GM12878 (cell line): ENCODE data around the gene ADAMTS6.

Experiments used
- CTCF ChIP-seq, 3 experiments: IDR thresholded peaks in 2 of 3; conservative IDR thresholded peaks in 1 of 3; 2 replicates each; pipeline ENCODE4 v1.5.1; 2011; ENCODE audit warnings: low read depth in 3 of 3, low read length in 3 of 3, mild to moderate bottlenecking in 3 of 3, control low read depth in 2 of 3, moderate library complexity in 2 of 3, inconsistent platforms in 1 of 3, mixed read lengths in 1 of 3; ENCODE audit not compliant: control insufficient read depth in 2 of 3, insufficient read depth in 1 of 3; ENCODE audit errors: extremely low read depth in 1 of 3
- POLR2AphosphoS5 ChIP-seq: IDR thresholded peaks from 2 replicates; pipeline ENCODE4 v1.6.1; 2011; ENCODE audit warnings: mild to moderate bottlenecking, low read length, inconsistent platforms
- RAD51 ChIP-seq: fragments of 450-650 bp; IDR thresholded peaks from 2 replicates; pipeline ENCODE4 v1.6.1; 2016; ENCODE audit warnings: moderate library complexity, mild to moderate bottlenecking, inconsistent platforms

- TF ChIP-seq POLR2AphosphoS5 (no peak), CTCF (IDR thresholded peaks at IDR 0.05 in 2 of 3, conservative IDR thresholded peaks at IDR 0.05 in 1 of 3; ENCODE audit: control insufficient read depth in 2 of 3, extremely low read depth in 1 of 3, insufficient read depth in 1 of 3, low read depth in 3 of 3, low read length in 3 of 3) (no peak), RAD51 (no peak)
Measured at GRCh38 chr5:65101632-65102100, 380.1 kb downstream of the ADAMTS6 start.
